Naive B cell (primary cell): ENCODE measurements around the gene SEZ6L2. TPM values are rescaled to one million over a fixed set of nuclear protein-coding genes. Genes with fewer than 3 reads are reported as not detected.
"Not testable (repeated sequence)": the region's sequence is repeated elsewhere in the genome, so short reads cannot be mapped to it uniquely, and the experiment has no call there.

Source experiments
- ATAC-seq, 2 donors: fragments of 150-1000 bp; cut with Tn5 transposase; 2 replicates each; pipeline ENCODE4 v1.10.0; 2021; ENCODE audit warnings: low read depth in 2 of 2, mild to moderate bottlenecking in 2 of 2, moderate library complexity in 2 of 2
- DNase-seq: peaks from one replicate; pipeline ENCODE4 v3.0.0; 2022
- H3K27ac Mint-ChIP-seq, 6 donors: one replicate each; pipeline ENCODE4 v1.8.0; 2020 to 2022; ENCODE audit warnings: mild to moderate bottlenecking in 6 of 6, mixed read lengths in 6 of 6, moderate library complexity in 5 of 6, inconsistent platforms in 2 of 6
- H3K27me3 Mint-ChIP-seq, 3 donors: one replicate each; pipeline ENCODE4 v1.8.0; 2021 to 2022; ENCODE audit warnings: mixed read lengths in 3 of 3, mild to moderate bottlenecking in 1 of 3
- H3K36me3 Mint-ChIP-seq, 2 donors: one replicate each; pipeline ENCODE4 v1.8.0; 2020 to 2022; ENCODE audit warnings: mixed read lengths in 2 of 2, inconsistent platforms in 1 of 2, mild to moderate bottlenecking in 1 of 2
- H3K4me1 Mint-ChIP-seq, 3 donors: one replicate each; pipeline ENCODE4 v1.8.0; 2020 to 2022; ENCODE audit warnings: mixed read lengths in 3 of 3, inconsistent platforms in 1 of 3, mild to moderate bottlenecking in 1 of 3, moderate library complexity in 1 of 3
- H3K4me3 Mint-ChIP-seq, 8 donors: one replicate each; pipeline ENCODE4 v1.8.0; 2020 to 2022; ENCODE audit warnings: mild to moderate bottlenecking in 8 of 8, mixed read lengths in 8 of 8, moderate library complexity in 8 of 8, inconsistent platforms in 2 of 8
- H3K9me3 Mint-ChIP-seq, 7 donors: one replicate each; pipeline ENCODE4 v1.8.0; 2020 to 2022; ENCODE audit warnings: mixed read lengths in 7 of 7, mild to moderate bottlenecking in 5 of 7, inconsistent platforms in 2 of 7, moderate library complexity in 1 of 7
- polyA plus RNA-seq, 6 donors: library from polyadenylated mRNA; unstranded; fragments of 300-500 nt; fragmentation: Illumina TruSeq; gene quantifications; one replicate each; pipeline ENCODE4 v1.2.3, GENCODE V29; 2021; ENCODE audit warnings: low read depth in 6 of 6

Gene SEZ6L2
- polyA plus RNA-seq, result not detected

- no peak for DNase-seq
- peaks cover 0 to 20% of the 10 kb centered on the region in 2 donors for H3K36me3 Mint-ChIP-seq
These were observed at the start of gene SEZ6L2 for GRCh38 chr16:29899516-29900101. SEZ6L2 (minus strand) TSS chr16:29899550; CDS start chr16:29899019, 531 bp downstream.

GRCh38 chr16:29947897-29948296 is 48.5 kb upstream of the SEZ6L2 start:
- Mint-ChIP-seq H3K36me3 (peaks cover 0 to 11% of the 10 kb centered on the region in 2 donors), H3K27ac (peak overlapping the region in 1 of 6 donors; percentile 27), H3K9me3 (peaks cover 3 to 17% (median 12%) of the 10 kb centered on the region in 7 donors), H3K27me3 (peaks cover 0 to 15% (median 10%) of the 10 kb centered on the region in 3 donors), H3K4me1 (no peaks in the 10 kb centered on the region), H3K4me3 (no peak overlapping the region)
- ATAC-seq (no peak), DNase-seq (no peak)

More at GRCh38 chr16:29899516-29900101, at the start of gene SEZ6L2:
- peak; percentile 15 to 24 for ATAC-seq
- H3K9me3 Mint-ChIP-seq, result peaks cover 0 to 4% (median 0%) of the 10 kb centered on the region in 7 donors
- peaks cover 14 to 54% (median 42%) of the 10 kb centered on the region in 3 donors for H3K27me3 Mint-ChIP-seq
- H3K27ac Mint-ChIP-seq, result no peak within 1 kb of the TSS
- H3K4me3 Mint-ChIP-seq, result peak within 1 kb of the TSS; percentile 63 to 88 (median 74)
- peaks cover 11 to 18% (median 11%) of the 10 kb centered on the region in 3 donors for H3K4me1 Mint-ChIP-seq

- Mint-ChIP-seq H3K36me3 (no peaks in the 10 kb centered on the region), H3K27ac (no peak overlapping the region), H3K4me3 (peak overlapping the region in 2 of 8 donors; percentile 21 to 23)
These were observed 44.8 kb upstream of the SEZ6L2 start for GRCh38 chr16:29943846-29944799.

GRCh38 chr16:29940656-29941055 is 41.3 kb upstream of the SEZ6L2 start:
- no peak overlapping the region for H3K4me3 Mint-ChIP-seq
- no peaks in the 10 kb centered on the region for H3K4me1 Mint-ChIP-seq
- no peak for ATAC-seq
- H3K27me3 Mint-ChIP-seq, result peaks cover 13 to 27% (median 20%) of the 10 kb centered on the region in 3 donors
- no peaks in the 10 kb centered on the region for H3K36me3 Mint-ChIP-seq
- no peak overlapping the region for H3K27ac Mint-ChIP-seq
- DNase-seq, result no peak
- H3K9me3 Mint-ChIP-seq, result peaks cover 0 to 4% (median 0%) of the 10 kb centered on the region in 7 donors

More at GRCh38 chr16:29943846-29944799, 44.8 kb upstream of the SEZ6L2 start:
- Mint-ChIP-seq H3K4me1 (no peaks in the 10 kb centered on the region), H3K9me3 (peaks cover 0 to 4% (median 0%) of the 10 kb centered on the region in 7 donors), H3K27me3 (peaks cover 13 to 21% (median 19%) of the 10 kb centered on the region in 3 donors)
- ATAC-seq (no peak), DNase-seq (no peak)

GRCh38 chr16:29931750-29932149 is 32.4 kb upstream of the SEZ6L2 start:
- Mint-ChIP-seq H3K27ac (peak overlapping the region in 1 of 6 donors; percentile 38), H3K4me1 (peaks cover 4 to 14% (median 11%) of the 10 kb centered on the region in 3 donors)
- not testable (repeated sequence) for H3K9me3 Mint-ChIP-seq, H3K36me3 Mint-ChIP-seq, H3K27me3 Mint-ChIP-seq, ATAC-seq, DNase-seq, H3K4me3 Mint-ChIP-seq

- Mint-ChIP-seq H3K36me3 (no peaks in the 10 kb centered on the region), H3K4me1 (peaks cover 21 to 40% (median 37%) of the 10 kb centered on the region in 3 donors), H3K27ac (peak overlapping the region; percentile 4 to 98 (median 93)), H3K27me3 (no peaks in the 10 kb centered on the region), H3K9me3 (no peaks in the 10 kb centered on the region), H3K4me3 (peak overlapping the region; percentile 87 to 99 (median 96))
- no peak for DNase-seq
- no peak for ATAC-seq
These were observed 27.9 kb upstream of the SEZ6L2 start for GRCh38 chr16:29927070-29927905.

GRCh38 chr16:29926711-29927052 is 27.3 kb upstream of the SEZ6L2 start:
- Mint-ChIP-seq H3K4me1 (peaks cover 21 to 42% (median 37%) of the 10 kb centered on the region in 3 donors), H3K27me3 (no peaks in the 10 kb centered on the region), H3K4me3 (peak overlapping the region; percentile 87 to 99 (median 96)), H3K36me3 (no peaks in the 10 kb centered on the region), H3K9me3 (no peaks in the 10 kb centered on the region), H3K27ac (peak overlapping the region; percentile 89 to 99 (median 98))
- ATAC-seq, result no peak
- no peak for DNase-seq

- peak; percentile 86 to 89 for ATAC-seq
- Mint-ChIP-seq H3K9me3 (no peaks in the 10 kb centered on the region), H3K4me1 (peaks cover 23 to 42% (median 37%) of the 10 kb centered on the region in 3 donors), H3K36me3 (peaks cover 3 to 4% of the 10 kb centered on the region in 2 donors), H3K27me3 (no peaks in the 10 kb centered on the region), H3K27ac (peak within 1 kb of the TSS; percentile 89 to 99 (median 98)), H3K4me3 (peak within 1 kb of the TSS; percentile 87 to 99 (median 96))
- peak; percentile 95 for DNase-seq
These were observed 26.7 kb upstream of the SEZ6L2 start, which contains the start of gene KCTD13 for GRCh38 chr16:29925781-29926710. KCTD13 (minus strand) TSS chr16:29926226; CDS start chr16:29926033, 193 bp downstream.

GRCh38 chr16:29925105-29925756 is 25.9 kb upstream of the SEZ6L2 start:
- H3K36me3 Mint-ChIP-seq, result peaks cover 11 to 12% of the 10 kb centered on the region in 2 donors
- no peak for DNase-seq
- no peaks in the 10 kb centered on the region for H3K27me3 Mint-ChIP-seq
- H3K4me1 Mint-ChIP-seq, result peaks cover 28 to 42% (median 37%) of the 10 kb centered on the region in 3 donors
- no peak for ATAC-seq
- peak overlapping the region; percentile 50 to 91 (median 88) for H3K27ac Mint-ChIP-seq
- H3K4me3 Mint-ChIP-seq, result peak overlapping the region; percentile 87 to 98 (median 95)
- H3K9me3 Mint-ChIP-seq, result no peaks in the 10 kb centered on the region

- H3K9me3 Mint-ChIP-seq, result no peaks in the 10 kb centered on the region
- H3K4me1 Mint-ChIP-seq, result peaks cover 28 to 42% (median 37%) of the 10 kb centered on the region in 3 donors
- no peaks in the 10 kb centered on the region for H3K27me3 Mint-ChIP-seq
- no peak for DNase-seq
- no peak for ATAC-seq
- peak overlapping the region in 3 of 8 donors; percentile 15 to 93 (median 37) for H3K4me3 Mint-ChIP-seq
- peak overlapping the region in 1 of 6 donors; percentile 29 for H3K27ac Mint-ChIP-seq
- peaks cover 11 to 13% of the 10 kb centered on the region in 2 donors for H3K36me3 Mint-ChIP-seq
These were observed 23.7 kb upstream of the SEZ6L2 start for GRCh38 chr16:29922986-29923501.

- no peaks in the 10 kb centered on the region for H3K27me3 Mint-ChIP-seq
- ATAC-seq, result no peak
- no peak for DNase-seq
- no peaks in the 10 kb centered on the region for H3K9me3 Mint-ChIP-seq
- H3K4me3 Mint-ChIP-seq, result peak overlapping the region in 2 of 8 donors; percentile 32 to 93
- H3K36me3 Mint-ChIP-seq, result peaks cover 11 to 13% of the 10 kb centered on the region in 2 donors
- H3K27ac Mint-ChIP-seq, result no peak overlapping the region
- peaks cover 28 to 36% (median 29%) of the 10 kb centered on the region in 3 donors for H3K4me1 Mint-ChIP-seq
These were observed 23.0 kb upstream of the SEZ6L2 start for GRCh38 chr16:29922326-29922725.
